Measurements from ENCODE around the gene SARS1. TPM values are rescaled to one million over a fixed set of nuclear protein-coding genes. Genes with fewer than 3 reads are reported as not detected.

Gene SARS1
- total RNA-seq, 3 donors from 2014 or later (not counting 1 experiment from before 2014, with no cell fraction given) = 95.6 to 122 (median 106) TPM

DNA sequence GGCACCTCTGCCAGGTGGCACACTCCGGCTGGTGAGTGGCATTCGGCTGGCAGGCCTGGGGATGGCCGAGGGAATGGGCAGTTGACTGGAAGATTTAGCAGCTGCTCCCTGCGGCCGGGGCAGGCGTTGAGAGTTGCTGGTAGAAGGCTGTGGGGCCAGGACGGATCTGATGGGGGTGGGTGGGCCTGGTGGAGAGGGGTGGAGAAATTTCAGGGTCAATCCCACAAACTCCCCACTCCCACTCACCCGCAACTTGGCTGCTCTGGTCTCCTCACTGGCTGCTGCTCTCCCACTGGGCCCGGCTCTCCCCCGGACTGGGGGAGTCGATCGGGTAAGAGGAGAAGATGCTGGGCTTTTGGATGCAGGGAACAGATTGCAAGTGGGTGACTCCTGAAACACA is 67.1 kb downstream of the SARS1 start:
- H3K27ac ChIP-seq (ENCODE audit: low read length) = no peak overlapping the region
- Mint-ChIP-seq H3K4me3 (no peak overlapping the region), H3K27ac (no peak overlapping the region), H3K36me3 (no peaks in the 10 kb centered on the region), H3K9me3 (no peaks in the 10 kb centered on the region), H3K27me3 (ENCODE audit: low read depth in 2 of 2) (no peaks in the 10 kb centered on the region), H3K4me1 (peaks cover 21 to 25% of the 10 kb centered on the region in 2 donors)
- no peaks in the 10 kb centered on the region for H3K27me3 ChIP-seq (ENCODE audit: control insufficient read depth, insufficient read depth, low read length)
- DNase-seq = no peak
- intact Hi-C loops (cut with micrococcal nuclease) = no loop called here
- no peak for ATAC-seq
- WGBS (ENCODE audit: insufficient coverage) = 96% methylated on average over 10 of the region's 12 CpGs
- H3K4me3 ChIP-seq (ENCODE audit: low read length) = no peak overlapping the region
- H3K9me3 ChIP-seq (ENCODE audit: control insufficient read depth, insufficient read depth, low read length) = no peaks in the 10 kb centered on the region
- no peak for TF ChIP-seq CTCF (IDR thresholded peaks at IDR 0.05)
- H3K4me1 ChIP-seq (ENCODE audit: control insufficient read depth, insufficient read depth, low read length) = peaks cover 24% of the 10 kb centered on the region
- no peaks in the 10 kb centered on the region for H3K36me3 ChIP-seq (ENCODE audit: control insufficient read depth, insufficient read depth, low read length)

- Mint-ChIP-seq H3K9me3 (no peaks in the 10 kb centered on the region), H3K36me3 (no peaks in the 10 kb centered on the region), H3K4me3 (peak overlapping the region; percentile 99), H3K4me1 (peaks cover 21 to 25% of the 10 kb centered on the region in 2 donors), H3K27me3 (ENCODE audit: low read depth in 2 of 2) (no peaks in the 10 kb centered on the region), H3K27ac (peak overlapping the region in 1 of 2 donors; percentile 90)
- DNase-seq = no peak
- intact Hi-C loops (cut with micrococcal nuclease) = no loop called here
- Histone ChIP-seq H3K36me3 (ENCODE audit: control insufficient read depth, insufficient read depth, low read length) (no peaks in the 10 kb centered on the region), H3K27ac (ENCODE audit: low read length) (no peak overlapping the region), H3K9me3 (ENCODE audit: control insufficient read depth, insufficient read depth, low read length) (no peaks in the 10 kb centered on the region), H3K4me3 (ENCODE audit: low read length) (no peak overlapping the region), H3K4me1 (ENCODE audit: control insufficient read depth, insufficient read depth, low read length) (peaks cover 24% of the 10 kb centered on the region), H3K27me3 (ENCODE audit: control insufficient read depth, insufficient read depth, low read length) (no peaks in the 10 kb centered on the region)
- TF ChIP-seq CTCF (IDR thresholded peaks at IDR 0.05) = no peak
- ATAC-seq = no peak
- 80% methylated on average over 27 of the region's 28 CpGs for WGBS (ENCODE audit: insufficient coverage)
Observed at GRCh38 chr1:109281680-109282496, 68.2 kb downstream of the SARS1 start.

- Histone ChIP-seq H3K27me3 (ENCODE audit: control insufficient read depth, insufficient read depth, low read length) (no peaks in the 10 kb centered on the region), H3K4me3 (ENCODE audit: low read length) (peak overlapping the region; percentile 66), H3K36me3 (ENCODE audit: control insufficient read depth, insufficient read depth, low read length) (no peaks in the 10 kb centered on the region), H3K27ac (ENCODE audit: low read length) (no peak overlapping the region), H3K9me3 (ENCODE audit: control insufficient read depth, insufficient read depth, low read length) (no peaks in the 10 kb centered on the region), H3K4me1 (ENCODE audit: control insufficient read depth, insufficient read depth, low read length) (peaks cover 20% of the 10 kb centered on the region)
- Mint-ChIP-seq H3K4me1 (peaks cover 21% of the 10 kb centered on the region in 2 donors), H3K36me3 (no peaks in the 10 kb centered on the region), H3K27me3 (ENCODE audit: low read depth in 2 of 2) (no peaks in the 10 kb centered on the region), H3K4me3 (peak overlapping the region; percentile 99), H3K9me3 (no peaks in the 10 kb centered on the region), H3K27ac (peak overlapping the region; percentile 86 to 90)
- TF ChIP-seq CTCF (IDR thresholded peaks at IDR 0.05) = no peak
- intact Hi-C loops (cut with micrococcal nuclease) = no loop called here
- ATAC-seq (no peak), DNase-seq (no peak)
- 27% methylated on average over 10 of the region's 10 CpGs for WGBS (ENCODE audit: insufficient coverage)
Observed at GRCh38 chr1:109282497-109282951, 68.8 kb downstream of the SARS1 start.

All from natural killer cell (primary cell).